GM18868 (cell line): Measurements from ENCODE around the gene SLC22A4.

Source experiments
- ATAC-seq: cut with Tn5 transposase; IDR thresholded peaks from one replicate; pipeline ENCODE4 v1.9.1; 2021; ENCODE audit warnings: mild to moderate bottlenecking, moderate library complexity; ENCODE audit not compliant: unreplicated experiment

The SLC22A4 gene

GRCh38 chr5:132293992-132294727 is at the start of gene SLC22A4:
TSS of gene SLC22A4 (plus strand) at chr5:132294394. CDS start at chr5:132294617, 223 bp downstream.
- peak; percentile 80 for ATAC-seq

- no peak for ATAC-seq
Observed at GRCh38 chr5:132245593-132245992, 48.6 kb upstream of the SLC22A4 start.

- no peak for ATAC-seq
Observed at GRCh38 chr5:132246806-132247205, 47.4 kb upstream of the SLC22A4 start.

- no peak for ATAC-seq
Observed at GRCh38 chr5:132250547-132250946, 43.6 kb upstream of the SLC22A4 start.

- no peak for ATAC-seq
Observed at GRCh38 chr5:132251220-132251725, 42.9 kb upstream of the SLC22A4 start.

GRCh38 chr5:132253008-132253441 is 41.2 kb upstream of the SLC22A4 start:
- ATAC-seq, result no peak

- no peak for ATAC-seq
Observed at GRCh38 chr5:132253452-132254320, 40.5 kb upstream of the SLC22A4 start.

GRCh38 chr5:132254321-132254977 is 39.7 kb upstream of the SLC22A4 start:
- ATAC-seq, result no peak

GRCh38 chr5:132256086-132256782 is 38.0 kb upstream of the SLC22A4 start:
- ATAC-seq, result no peak

- ATAC-seq, result no peak
Observed at GRCh38 chr5:132256783-132257130, 37.4 kb upstream of the SLC22A4 start.

- ATAC-seq, result no peak
Observed at GRCh38 chr5:132257131-132258101, 36.8 kb upstream of the SLC22A4 start, which contains the start of gene PDLIM4. TSS of gene PDLIM4 (plus strand) at chr5:132257696. CDS start at chr5:132257735, 39 bp downstream.

GRCh38 chr5:132258102-132259068 is 35.8 kb upstream of the SLC22A4 start:
- no peak for ATAC-seq

- ATAC-seq, result no peak
Observed at GRCh38 chr5:132259069-132259851, 34.9 kb upstream of the SLC22A4 start.

- ATAC-seq, result no peak
Observed at GRCh38 chr5:132260051-132260450, 34.1 kb upstream of the SLC22A4 start.

- peak; percentile 68 for ATAC-seq
Observed at GRCh38 chr5:132260714-132261551, 33.3 kb upstream of the SLC22A4 start.
